HG03378 (cell line): Measurements from ENCODE around the gene TDRD9.
"Not testable (repeated sequence)": the region's sequence is repeated elsewhere in the genome, so short reads cannot be mapped to it uniquely, and the experiment has no call there.

Source experiments
- ATAC-seq: cut with Tn5 transposase; IDR thresholded peaks from one replicate; pipeline ENCODE4 v1.9.1; 2021; ENCODE audit warnings: mild to moderate bottlenecking, moderate library complexity; ENCODE audit not compliant: unreplicated experiment

TDRD9 gene

GRCh38 chr14:103928011-103928890 lies at the start of gene TDRD9:
TDRD9 (plus strand) TSS chr14:103928456; CDS start chr14:103928510, 54 bp downstream.
- ATAC-seq: no peak

GRCh38 chr14:103879118-103879569 lies 49.1 kb upstream of the TDRD9 start:
- ATAC-seq: no peak

GRCh38 chr14:103879570-103880347 lies 48.5 kb upstream of the TDRD9 start:
- no peak for ATAC-seq

- ATAC-seq: no peak
These were observed 47.6 kb upstream of the TDRD9 start for GRCh38 chr14:103880348-103881267.

GRCh38 chr14:103881268-103882201 lies 46.7 kb upstream of the TDRD9 start:
- no peak for ATAC-seq

GRCh38 chr14:103882503-103883262 lies 45.6 kb upstream of the TDRD9 start:
- ATAC-seq: no peak

GRCh38 chr14:103883263-103883523 lies 45.1 kb upstream of the TDRD9 start:
- no peak for ATAC-seq

- no peak for ATAC-seq
These were observed 43.4 kb upstream of the TDRD9 start for GRCh38 chr14:103884854-103885253.

- no peak for ATAC-seq
These were observed 42.7 kb upstream of the TDRD9 start for GRCh38 chr14:103885509-103885932.

GRCh38 chr14:103886304-103887169 lies 41.7 kb upstream of the TDRD9 start:
- ATAC-seq: no peak

- no peak for ATAC-seq
These were observed 41.1 kb upstream of the TDRD9 start for GRCh38 chr14:103887170-103887501.

- no peak for ATAC-seq
These were observed 40.6 kb upstream of the TDRD9 start for GRCh38 chr14:103887557-103888115.

GRCh38 chr14:103889002-103889312 lies 39.3 kb upstream of the TDRD9 start:
- ATAC-seq: not testable (repeated sequence)

GRCh38 chr14:103889313-103890051 lies 38.8 kb upstream of the TDRD9 start:
- ATAC-seq: no peak

GRCh38 chr14:103890052-103890371 lies 38.2 kb upstream of the TDRD9 start:
- ATAC-seq: no peak

- ATAC-seq: no peak
These were observed 37.2 kb upstream of the TDRD9 start for GRCh38 chr14:103890821-103891666.
